Muscle layer of colon (tissue), 2 donors: ENCODE results near the gene CA4.
"Not testable (repeated sequence)": the region's sequence is repeated elsewhere in the genome, so short reads cannot be mapped to it uniquely, and the experiment has no call there.

Experiments
- H3K27ac ChIP-seq: one replicate; pipeline ENCODE4 v1.7.0; 2013; ENCODE audit warnings: low read depth, mild to moderate bottlenecking, low read length, moderate library complexity
- H3K27me3 ChIP-seq, 2 donors: one replicate each; pipeline ENCODE4 v1.7.0; 2013; ENCODE audit warnings: low read length in 2 of 2, mild to moderate bottlenecking in 2 of 2; ENCODE audit not compliant: insufficient read depth in 2 of 2, control insufficient read depth in 1 of 2
- H3K36me3 ChIP-seq: one replicate; pipeline ENCODE4 v1.7.0; 2013; ENCODE audit warnings: mild to moderate bottlenecking, low read length; ENCODE audit not compliant: insufficient read depth
- H3K4me1 ChIP-seq: one replicate; pipeline ENCODE4 v1.7.0; 2013; ENCODE audit warnings: mild to moderate bottlenecking, low read length; ENCODE audit not compliant: insufficient read depth
- H3K4me3 ChIP-seq, 2 donors: one replicate each; pipeline ENCODE4 v1.7.0; 2013; ENCODE audit warnings: low read length in 2 of 2, low read depth in 1 of 2, mild to moderate bottlenecking in 1 of 2, moderate library complexity in 1 of 2
- H3K9ac ChIP-seq: one replicate; pipeline ENCODE4 v1.7.0; 2013; ENCODE audit warnings: low read length
- H3K9me3 ChIP-seq: one replicate; pipeline ENCODE4 v1.7.0; 2013; ENCODE audit warnings: mild to moderate bottlenecking, low read length
- donor health status: abdominal sarcoma.
- donor health status: Adenocarcinoma of cecum.

Gene CA4

DNA sequence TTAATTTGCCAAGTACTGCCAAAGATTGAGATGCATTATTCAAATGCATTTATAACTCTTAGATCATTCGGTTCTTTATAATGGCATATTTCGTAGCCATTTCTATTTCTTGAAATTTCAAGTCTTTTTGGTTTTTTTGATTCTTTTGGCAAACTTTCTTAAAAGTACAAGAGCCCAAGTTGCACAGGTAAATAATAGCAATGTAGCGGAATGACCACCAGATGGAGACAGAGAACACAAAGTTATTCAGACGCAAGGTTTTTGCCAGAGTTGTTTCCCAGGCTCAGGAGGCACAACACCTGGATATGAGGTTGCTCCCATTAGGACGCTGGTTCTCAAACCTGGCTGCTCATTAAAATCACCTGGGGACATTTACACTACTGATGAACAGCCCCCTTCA lies 38.1 kb upstream of the CA4 start:
- H3K36me3 ChIP-seq, H3K27me3 ChIP-seq, H3K9me3 ChIP-seq, H3K9ac ChIP-seq, H3K27ac ChIP-seq, H3K4me3 ChIP-seq, H3K4me1 ChIP-seq: not testable (repeated sequence)

DNA sequence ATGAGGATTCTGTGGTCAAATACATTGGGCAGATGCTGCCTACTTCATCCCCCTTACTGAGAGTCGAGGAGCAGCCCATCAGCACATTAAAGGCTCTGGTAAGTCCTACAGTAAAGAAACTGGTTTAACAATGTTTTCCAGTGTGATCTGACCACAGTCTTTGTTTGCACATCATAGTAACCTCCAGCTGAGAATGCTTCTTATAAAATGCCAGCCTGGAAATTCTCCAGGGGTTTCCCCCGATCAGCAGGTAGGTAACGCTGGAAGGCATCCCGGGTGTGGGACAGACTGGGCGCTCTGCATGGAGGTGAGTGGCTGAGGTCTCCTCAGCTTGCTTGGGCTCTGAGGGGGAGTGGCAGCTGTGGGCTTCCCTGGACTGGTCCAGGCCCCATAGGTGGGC lies 34.4 kb upstream of the CA4 start:
- H3K9me3 ChIP-seq, H3K27ac ChIP-seq, H3K9ac ChIP-seq, H3K27me3 ChIP-seq, H3K4me1 ChIP-seq, H3K4me3 ChIP-seq, H3K36me3 ChIP-seq: not testable (repeated sequence)

DNA sequence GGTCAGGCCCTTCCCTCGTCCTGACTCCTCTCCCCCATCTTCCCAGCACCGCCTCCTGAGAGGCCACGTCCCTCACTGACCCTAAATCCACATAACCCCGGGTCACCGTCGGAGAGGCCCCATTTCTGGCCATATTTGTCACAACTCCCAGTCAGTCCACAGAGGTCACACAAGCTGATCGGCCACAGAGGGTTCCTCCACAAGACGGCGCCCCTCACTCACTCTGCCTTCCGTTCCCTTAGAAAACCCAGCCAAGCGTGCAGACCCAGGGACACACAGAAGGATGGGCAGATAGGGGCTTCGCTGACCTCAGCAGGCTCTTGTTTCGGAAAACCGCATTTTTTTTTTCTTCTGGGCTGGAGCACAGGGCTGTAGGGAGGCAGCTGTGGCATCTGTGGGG lies 33.6 kb upstream of the CA4 start:
- H3K27me3 ChIP-seq, H3K4me3 ChIP-seq, H3K9ac ChIP-seq, H3K4me1 ChIP-seq, H3K27ac ChIP-seq, H3K36me3 ChIP-seq, H3K9me3 ChIP-seq: not testable (repeated sequence)

DNA sequence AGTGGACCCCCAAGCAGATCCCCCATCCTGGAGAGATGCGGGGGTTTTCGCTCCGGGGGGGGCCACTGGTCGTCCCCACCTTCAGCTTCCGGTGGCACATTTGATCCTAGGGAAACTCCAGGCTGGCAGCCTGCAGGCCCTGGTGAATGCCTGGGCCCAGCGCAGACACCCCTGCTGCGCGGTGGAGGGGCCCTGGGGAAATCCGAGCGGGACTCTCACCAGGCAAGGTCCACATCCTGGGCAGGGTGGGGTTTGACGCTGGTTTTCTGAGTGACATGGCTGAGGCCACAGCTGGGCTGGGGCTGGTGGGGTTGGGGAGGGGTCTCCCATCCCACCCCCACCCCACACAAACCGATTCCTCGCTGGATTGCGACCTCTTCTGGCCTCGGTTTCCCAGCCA lies 30.6 kb upstream of the CA4 start:
- not testable (repeated sequence) for H3K36me3 ChIP-seq, H3K9ac ChIP-seq, H3K4me1 ChIP-seq, H3K9me3 ChIP-seq, H3K4me3 ChIP-seq, H3K27me3 ChIP-seq, H3K27ac ChIP-seq

DNA sequence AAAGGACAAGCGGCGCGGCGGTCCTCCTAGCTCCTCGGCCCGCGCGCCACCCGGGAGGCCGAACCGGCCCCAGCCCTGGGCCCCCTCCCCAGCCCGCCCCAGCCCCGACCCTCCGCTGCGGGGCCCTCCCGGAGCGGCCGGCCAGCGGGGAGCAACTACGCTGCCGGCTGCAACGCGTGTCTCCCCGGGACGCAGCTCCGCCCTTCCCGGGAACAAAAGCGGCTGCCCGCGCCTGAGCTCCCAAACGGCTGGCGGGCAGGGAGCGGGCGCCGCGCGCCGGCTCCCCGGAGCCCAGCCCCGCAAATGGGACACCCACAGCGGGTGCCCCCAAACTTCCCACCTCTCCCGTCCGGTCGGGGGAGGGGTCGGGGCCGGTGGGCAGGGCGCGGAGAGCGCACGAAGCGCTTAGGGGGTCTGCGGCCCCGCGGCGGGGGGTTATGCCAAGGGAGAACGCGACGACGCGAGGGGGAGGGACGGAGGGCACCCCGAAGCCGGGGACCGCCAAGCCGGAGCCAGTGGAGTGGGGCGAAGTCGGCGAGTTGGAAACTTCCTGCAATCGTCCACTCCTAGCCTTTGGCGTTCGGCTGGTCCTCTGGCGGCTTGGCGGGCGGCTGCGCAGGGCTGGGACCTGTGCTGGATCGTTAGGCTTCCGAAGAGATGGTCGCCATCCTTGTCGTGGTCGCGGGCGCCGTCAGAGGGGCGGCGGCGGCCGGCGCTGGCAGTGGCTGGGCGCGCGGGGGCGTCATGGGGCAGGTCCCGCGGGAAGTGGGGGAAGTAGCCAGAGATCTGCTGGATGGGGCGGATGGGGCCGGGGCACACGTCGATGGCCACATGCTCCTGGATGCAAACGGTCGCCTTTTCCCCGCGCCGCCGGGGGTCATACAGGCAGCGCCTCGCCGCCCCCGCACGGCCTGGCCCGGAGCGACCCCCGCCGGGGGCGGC lies 29.7 kb upstream of the CA4 start:
- H3K27me3 ChIP-seq, H3K36me3 ChIP-seq, H3K4me3 ChIP-seq, H3K4me1 ChIP-seq, H3K9me3 ChIP-seq, H3K27ac ChIP-seq, H3K9ac ChIP-seq: not testable (repeated sequence)

DNA sequence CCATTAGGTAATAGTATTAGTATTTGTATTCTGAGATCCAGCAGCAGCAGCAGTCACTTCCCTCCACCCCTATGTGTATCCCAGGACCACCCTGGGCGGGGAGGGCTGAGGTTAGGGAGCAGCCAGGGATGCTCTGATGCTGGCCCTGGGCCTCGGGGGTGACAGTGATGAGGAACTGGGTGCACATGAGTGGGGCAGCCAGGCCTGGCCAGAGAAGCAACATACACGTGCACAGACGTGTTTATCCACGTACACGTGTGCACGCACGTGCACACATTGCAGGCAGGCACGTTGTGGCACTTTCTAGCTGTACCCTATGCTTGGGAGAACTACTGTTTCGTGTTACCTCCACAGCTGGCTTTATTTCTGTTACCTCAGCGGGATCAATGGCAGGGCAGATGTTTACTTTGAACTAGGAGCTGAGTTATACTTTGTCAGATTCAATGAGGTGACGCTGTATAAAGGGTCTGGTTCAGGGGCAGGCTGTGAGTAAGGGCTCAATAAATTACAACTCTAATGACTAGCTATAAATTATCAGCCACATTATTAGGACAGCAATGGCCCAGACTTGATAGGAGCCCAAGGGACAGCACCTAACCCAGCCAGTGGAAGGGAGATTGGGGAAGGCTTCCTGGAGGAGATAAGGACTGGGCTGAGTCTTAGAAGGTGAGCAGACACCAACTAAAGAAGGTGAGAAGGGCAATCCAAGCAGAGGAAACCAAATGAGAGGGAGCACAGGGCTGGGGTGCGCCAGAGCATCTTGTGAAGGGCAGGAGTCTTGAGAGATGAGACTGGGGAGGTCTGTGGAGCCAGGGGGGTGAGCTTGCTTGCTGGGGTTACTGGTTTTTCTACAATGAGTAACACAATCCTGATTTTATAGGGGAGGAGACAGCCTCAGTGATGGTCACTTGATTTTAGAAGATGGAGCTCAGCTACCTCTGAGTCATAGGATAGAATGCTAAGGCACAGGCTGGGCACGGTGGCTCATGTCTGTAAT lies 22.4 kb upstream of the CA4 start:
- Histone ChIP-seq H3K9me3 (no peaks in the 10 kb centered on the region), H3K9ac (no peak overlapping the region), H3K36me3 (no peaks in the 10 kb centered on the region), H3K27me3 (no peaks in the 10 kb centered on the region), H3K4me1 (no peaks in the 10 kb centered on the region), H3K4me3 (no peak overlapping the region), H3K27ac (no peak overlapping the region)

DNA sequence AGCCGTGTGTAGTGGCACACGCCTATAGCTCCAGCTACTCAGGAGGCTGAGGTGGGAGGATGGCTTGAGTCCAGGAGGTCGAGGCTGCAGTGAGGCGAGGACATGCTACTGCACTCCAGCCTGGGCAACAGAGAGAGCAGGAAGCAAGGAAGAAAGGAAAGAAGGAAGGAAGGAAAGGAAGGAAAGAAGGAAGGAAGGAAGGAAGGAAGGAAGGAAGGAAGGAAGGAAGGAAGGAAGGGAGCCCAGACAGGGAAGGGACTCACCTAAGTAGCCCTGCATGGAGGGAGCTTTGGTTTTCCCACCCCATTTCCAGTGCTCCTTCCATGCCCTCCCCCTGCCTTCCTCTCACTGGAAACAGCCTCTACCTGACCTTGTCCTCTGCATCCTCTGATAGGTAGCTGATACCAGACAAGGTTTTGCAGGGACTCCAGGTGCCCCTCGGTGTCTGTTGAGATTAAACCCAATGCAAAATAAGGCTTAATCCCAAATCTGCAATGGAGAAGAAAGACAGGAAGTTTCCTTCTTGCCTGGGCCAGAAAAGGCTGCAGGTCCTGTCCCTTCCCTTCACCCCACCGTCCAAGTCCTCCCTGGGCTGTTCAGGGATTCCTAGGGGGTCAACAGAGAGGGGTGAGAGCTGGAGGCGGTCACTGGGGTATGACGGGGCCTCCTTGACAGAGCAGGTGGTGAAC lies 21.5 kb upstream of the CA4 start:
- Histone ChIP-seq H3K9ac (no peak overlapping the region), H3K4me1 (no peaks in the 10 kb centered on the region), H3K4me3 (no peak overlapping the region), H3K36me3 (no peaks in the 10 kb centered on the region), H3K27me3 (no peaks in the 10 kb centered on the region), H3K27ac (no peak overlapping the region), H3K9me3 (no peaks in the 10 kb centered on the region)

DNA sequence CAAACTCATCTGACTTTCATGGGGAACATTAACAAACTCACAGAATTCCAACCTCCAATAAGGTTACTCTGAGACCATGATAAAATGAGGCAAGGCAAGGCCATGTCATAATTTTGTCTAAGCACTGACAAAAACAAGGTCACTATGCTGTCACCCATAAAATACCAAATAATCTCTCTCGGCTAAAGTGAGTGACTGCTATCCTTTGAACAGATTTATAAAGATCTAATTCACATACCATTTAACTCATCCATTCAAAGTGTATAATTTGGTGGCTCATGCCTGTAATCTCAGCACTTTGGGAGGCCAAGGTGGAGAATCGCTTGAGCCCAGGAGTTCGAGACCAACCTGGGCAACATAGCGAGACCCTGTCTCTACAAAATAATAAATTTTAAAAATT lies 20.6 kb upstream of the CA4 start:
- H3K9me3 ChIP-seq = no peaks in the 10 kb centered on the region
- H3K27me3 ChIP-seq = no peaks in the 10 kb centered on the region
- H3K27ac ChIP-seq = no peak overlapping the region
- H3K36me3 ChIP-seq = no peaks in the 10 kb centered on the region
- H3K4me1 ChIP-seq = peaks cover 3% of the 10 kb centered on the region
- H3K4me3 ChIP-seq = no peak overlapping the region
- no peak overlapping the region for H3K9ac ChIP-seq

DNA sequence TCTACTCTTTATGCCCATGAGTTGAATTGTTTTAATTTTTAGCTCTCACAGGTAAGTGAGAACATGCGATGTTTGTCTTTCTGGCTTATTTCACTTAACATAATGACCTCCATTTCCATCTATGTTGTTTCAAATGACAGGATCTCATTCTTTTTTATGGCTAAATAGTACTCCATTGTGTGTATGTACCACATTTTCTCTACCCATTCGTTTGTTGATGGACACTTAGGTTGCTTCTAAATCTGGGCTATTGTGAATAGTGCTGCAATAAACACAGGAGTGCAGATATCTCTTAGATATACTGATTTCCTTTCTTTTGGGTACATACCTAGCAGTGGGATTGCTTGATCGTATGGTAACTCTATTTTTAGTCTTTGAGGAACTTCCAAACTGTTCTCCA lies 19.3 kb upstream of the CA4 start:
- Histone ChIP-seq H3K27ac (no peak overlapping the region), H3K36me3 (no peaks in the 10 kb centered on the region), H3K4me3 (no peak overlapping the region), H3K4me1 (peaks cover 10% of the 10 kb centered on the region), H3K9me3 (no peaks in the 10 kb centered on the region), H3K9ac (no peak overlapping the region), H3K27me3 (no peaks in the 10 kb centered on the region)

DNA sequence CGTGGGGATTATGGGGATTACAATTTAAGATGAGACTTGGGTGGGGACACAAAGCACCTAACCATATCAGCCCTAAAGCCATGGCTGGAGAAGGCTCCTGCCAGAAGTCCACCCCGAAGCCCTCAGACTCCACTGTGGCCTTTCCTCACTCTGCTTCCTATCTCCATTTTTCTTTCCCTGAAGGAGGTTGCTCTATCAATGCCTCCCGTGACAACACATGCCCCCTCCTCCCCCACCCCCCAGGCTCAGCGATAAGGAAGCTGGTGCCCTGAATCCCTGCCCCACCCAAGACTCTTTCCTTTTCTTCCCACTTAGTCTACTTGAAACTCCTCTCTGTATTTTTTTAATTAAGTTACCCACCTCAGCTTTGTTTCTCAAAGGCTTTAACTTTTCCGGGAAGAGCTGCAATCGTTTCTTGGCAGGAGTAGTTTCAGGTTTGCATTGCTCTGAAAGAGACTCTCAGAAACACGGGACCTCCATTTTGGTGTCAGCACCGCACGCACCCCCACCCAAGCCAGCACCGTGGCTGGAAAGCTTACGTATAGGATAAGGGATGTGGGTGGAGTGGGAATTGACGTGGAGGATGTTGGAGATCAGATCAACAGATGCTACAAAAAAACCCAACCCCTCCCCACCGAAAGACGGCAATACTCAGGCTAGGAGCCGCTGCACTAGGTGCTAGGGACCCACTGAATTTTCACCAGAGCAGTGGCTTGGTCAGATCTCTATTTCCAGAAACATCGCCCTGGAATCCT lies 15.2 kb upstream of the CA4 start:
- Histone ChIP-seq H3K27me3 (peaks cover 6 to 15% of the 10 kb centered on the region in 2 donors), H3K9me3 (no peaks in the 10 kb centered on the region), H3K9ac (peak overlapping the region; percentile 18), H3K27ac (peak overlapping the region; percentile 78), H3K4me3 (peak overlapping the region; percentile 67 to 93), H3K4me1 (peaks cover 13% of the 10 kb centered on the region), H3K36me3 (no peaks in the 10 kb centered on the region)
